T47D (cell line): ENCODE results near the gene MAP2K4.

Experiments
- DNase-seq, 2 experiments: peaks; one replicate each; pipeline versions ENCODE4 v3.0.0 to v3.0.0-alpha.2; 2011 to 2012; ENCODE audit warnings: low read depth in 1 of 2, low spot score in 1 of 2
- JUND ChIP-seq: IDR thresholded peaks from 2 replicates; pipeline ENCODE4 v1.6.1; 2012; ENCODE audit warnings: low read depth
- in situ Hi-C: cut with HindIII; loops from 2 replicates; pipeline ENCODE4 v1.10.0; 2016; ENCODE audit warnings: low sequenced_read_pairs, low pct_unique_long_range_greater_than_20kb

MAP2K4 gene

GRCh38 chr17:12113156-12113555 lies 92.5 kb downstream of the MAP2K4 start:
- in situ Hi-C loops, result no loop called here
- TF ChIP-seq JUND, result no peak
- DNase-seq, result no peak

- in situ Hi-C loops, result no loop called here
- no peak for TF ChIP-seq JUND
- DNase-seq, result no peak
Measured at GRCh38 chr17:12114686-12115418, 94.2 kb downstream of the MAP2K4 start.

- no peak for DNase-seq
- in situ Hi-C loops, result no loop called here
- TF ChIP-seq JUND, result no peak
Measured at GRCh38 chr17:12116143-12116542, 95.5 kb downstream of the MAP2K4 start.

GRCh38 chr17:12118617-12119016 lies 97.9 kb downstream of the MAP2K4 start:
- DNase-seq, result no peak
- in situ Hi-C loops, result no loop called here

GRCh38 chr17:12122075-12122474 lies 101.4 kb downstream of the MAP2K4 start:
- no peak for DNase-seq
- in situ Hi-C loops, result no loop called here
- TF ChIP-seq JUND, result no peak

More at GRCh38 chr17:12118617-12119016, 97.9 kb downstream of the MAP2K4 start:
- TF ChIP-seq JUND, result no peak

GRCh38 chr17:12127177-12127576 lies 106.5 kb downstream of the MAP2K4 start:
- in situ Hi-C loops, result no loop called here
- TF ChIP-seq JUND, result no peak
- DNase-seq, result no peak

- DNase-seq, result no peak
- no peak for TF ChIP-seq JUND
- in situ Hi-C loops, result no loop called here
Measured at GRCh38 chr17:12127667-12128066, 107.0 kb downstream of the MAP2K4 start.

GRCh38 chr17:12128946-12129345 lies 108.3 kb downstream of the MAP2K4 start:
- no peak for DNase-seq
- TF ChIP-seq JUND, result no peak
- in situ Hi-C loops, result no loop called here

GRCh38 chr17:12133183-12133582 lies 112.5 kb downstream of the MAP2K4 start:
- DNase-seq, result no peak
- in situ Hi-C loops, result no loop called here
- TF ChIP-seq JUND, result no peak

- in situ Hi-C loops, result no loop called here
- DNase-seq, result no peak
- no peak for TF ChIP-seq JUND
Measured at GRCh38 chr17:12134101-12134500, 113.4 kb downstream of the MAP2K4 start.

GRCh38 chr17:12134587-12134986 lies 113.9 kb downstream of the MAP2K4 start:
- in situ Hi-C loops, result no loop called here
- TF ChIP-seq JUND, result no peak
- DNase-seq, result no peak

GRCh38 chr17:12136243-12136642 lies 115.6 kb downstream of the MAP2K4 start:
- DNase-seq, result no peak
- TF ChIP-seq JUND, result no peak
- in situ Hi-C loops, result no loop called here

GRCh38 chr17:12136646-12137045 lies 116.0 kb downstream of the MAP2K4 start:
- no peak for TF ChIP-seq JUND
- in situ Hi-C loops, result no loop called here
- no peak for DNase-seq

GRCh38 chr17:12137859-12138258 lies 117.2 kb downstream of the MAP2K4 start:
- in situ Hi-C loops, result no loop called here

More at GRCh38 chr17:12137859-12138258, 117.2 kb downstream of the MAP2K4 start:
- TF ChIP-seq JUND, result no peak
- no peak for DNase-seq
